K562 (cell line): ENCODE results near the gene SALL2. TPM values are rescaled to one million over a fixed set of nuclear protein-coding genes. Genes with fewer than 3 reads are reported as not detected.

Experiments
- AFF1 ChIP-seq, 2 experiments: fragments of 450-650 bp; IDR thresholded peaks; 2 replicates each; pipeline ENCODE4 v1.6.1; 2018; ENCODE audit warnings: mild to moderate bottlenecking in 2 of 2, low read depth in 1 of 2; ENCODE audit not compliant: partially characterized antibody in 2 of 2
- CHD1 ChIP-seq: fragments of 200-600 bp; sonication (generic); IDR thresholded peaks from one replicate; pipeline ENCODE4 v1.6.1; 2012; ENCODE audit warnings: mild to moderate bottlenecking, moderate library complexity, low read length, inconsistent platforms
- ELF4 ChIP-seq: fragments of 450-650 bp; formaldehyde crosslinking; IDR thresholded peaks from 2 replicates; pipeline ENCODE4 v1.4.0; 2022; ENCODE audit warnings: missing genetic modification characterization
- MECOM ChIP-seq: fragments of 250-450 bp; sonication (Bioruptor Pico); IDR thresholded peaks from 2 replicates; pipeline ENCODE4 v1.8.0; 2022; ENCODE audit warnings: inconsistent platforms
- TFAP4 ChIP-seq: sonication (generic); formaldehyde crosslinking; IDR thresholded peaks from 2 replicates; pipeline ENCODE4 v1.8.0; 2022; ENCODE audit warnings: missing genetic modification reagents, mild to moderate bottlenecking, moderate library complexity, borderline replicate concordance
- THRB ChIP-seq: fragments of 450-650 bp; formaldehyde crosslinking; conservative IDR thresholded peaks from 2 replicates; pipeline ENCODE4 v1.4.0; 2022; ENCODE audit warnings: mild to moderate bottlenecking, missing genetic modification characterization
- USF1 ChIP-seq: sonication (generic); formaldehyde crosslinking; IDR thresholded peaks from 2 replicates; pipeline ENCODE4 v1.9.0; 2022; ENCODE audit warnings: mild to moderate bottlenecking, missing genetic modification reagents
- ZNF212 ChIP-seq: fragments of 450-650 bp; formaldehyde crosslinking; IDR thresholded peaks from 2 replicates; pipeline ENCODE4 v1.4.0; 2020; ENCODE audit warnings: mild to moderate bottlenecking
- polyA plus RNA-seq, 8 experiments: library from polyadenylated mRNA; depleted of rRNA in 4 of 8; stranded (reverse) in 5 of 8; unstranded in 3 of 8; fragments of >200 nt; fragmentation: Nextera tagmentation in 2 of 8; fragmentation: Illumina TruSeq in 1 of 8; extraction: Ambion mirVana in 2 of 8; extraction: Trizol in 1 of 8; gene quantifications; 2 replicates each; pipeline versions ENCODE4 v1.2.1 to v1.2.3, GENCODE V29; 2011 to 2014; ENCODE audit warnings: inconsistent platforms in 1 of 8, missing spikeins in 1 of 8
- total RNA-seq, 7 experiments: library from RNA; depleted of rRNA in 6 of 7; stranded (reverse); fragments of >200 nt in 6 of 7; fragmentation: Illumina TruSeq in 2 of 7; extraction: Trizol in 2 of 7; gene quantifications; 2 replicates each; pipeline versions ENCODE4 v1.2.1 to v1.2.3, GENCODE V29; 2011 to 2021; ENCODE audit warnings: low replicate concordance in 1 of 7
- TF ChIP-seq, protein P1 (sequence below): sonication (generic); formaldehyde crosslinking; IDR thresholded peaks from 2 replicates; pipeline ENCODE4 v1.8.1; 2023; ENCODE audit warnings: missing genetic modification reagents, mild to moderate bottlenecking, borderline replicate concordance

Gene SALL2
- total and polyA plus RNA-seq, 9 of the 15 experiments (the other 6 are each of a cell fraction or from before 2014, with no cell fraction given) = 6.6 to 30.4 (median 12.9) TPM

DNA sequence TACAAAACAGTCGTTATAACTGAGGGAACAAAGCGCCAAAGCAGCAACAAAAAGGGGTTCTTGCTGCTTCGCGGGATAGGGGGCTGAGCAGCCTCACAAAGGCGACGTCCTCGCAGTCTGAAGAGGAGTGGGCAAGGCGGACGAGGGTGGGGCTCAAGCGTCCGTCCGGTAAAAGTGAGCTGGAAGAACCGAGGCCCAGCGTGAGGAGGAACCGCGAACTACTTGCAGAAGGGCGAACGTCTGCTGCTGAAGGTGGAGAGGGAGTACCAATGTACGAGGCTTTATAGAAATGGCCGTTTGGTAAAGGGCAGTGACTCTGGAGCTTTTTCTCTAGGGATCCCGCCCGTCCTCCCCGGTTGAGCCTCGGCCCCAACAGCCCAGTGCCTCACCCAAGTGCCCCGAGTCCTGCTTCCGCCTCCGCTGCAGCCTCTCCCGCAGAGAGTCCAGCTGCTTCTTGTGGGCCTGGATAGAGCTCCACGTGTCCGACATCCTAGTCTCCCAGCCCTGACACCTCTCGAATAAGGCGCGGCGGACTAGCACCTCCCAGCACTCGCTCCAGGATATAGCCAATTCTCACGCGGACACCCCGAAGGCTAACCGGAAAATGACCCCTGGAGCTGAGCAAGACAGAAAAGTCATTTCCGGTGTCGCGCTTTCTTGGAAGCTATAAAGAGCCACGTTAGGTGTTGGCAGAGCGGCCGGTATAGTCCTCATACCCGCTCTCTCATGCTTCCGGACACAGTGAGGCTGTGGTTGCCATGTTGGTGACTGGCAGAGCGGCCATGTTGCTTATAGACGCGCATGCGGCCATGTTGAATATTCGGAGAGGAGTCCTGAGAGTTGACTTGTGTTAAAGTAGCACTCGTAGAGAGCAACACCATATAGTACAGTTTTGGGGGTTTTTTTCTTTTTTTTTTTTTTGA is 15.2 kb downstream of the SALL2 start, which contains the start of gene METTL3 (continued):
- TF ChIP-seq TFAP4 (CRISPR knock-in tag) (peak; percentile 79; the same call in 1 of the 2 replicates), ZNF212 (CRISPR knock-in tag) (no peak), CHD1 (peak; percentile 30), MECOM (no peak), ELF4 (CRISPR knock-in tag) (no peak), USF1 (CRISPR knock-in tag) (peak; percentile 59), THRB (CRISPR knock-in tag) (no peak), AFF1 (IDR thresholded peaks at IDR 0.05; ENCODE audit: low read depth in 1 of 2, partially characterized antibody in 2 of 2) (no peak)
- TF ChIP-seq, protein P1, sequence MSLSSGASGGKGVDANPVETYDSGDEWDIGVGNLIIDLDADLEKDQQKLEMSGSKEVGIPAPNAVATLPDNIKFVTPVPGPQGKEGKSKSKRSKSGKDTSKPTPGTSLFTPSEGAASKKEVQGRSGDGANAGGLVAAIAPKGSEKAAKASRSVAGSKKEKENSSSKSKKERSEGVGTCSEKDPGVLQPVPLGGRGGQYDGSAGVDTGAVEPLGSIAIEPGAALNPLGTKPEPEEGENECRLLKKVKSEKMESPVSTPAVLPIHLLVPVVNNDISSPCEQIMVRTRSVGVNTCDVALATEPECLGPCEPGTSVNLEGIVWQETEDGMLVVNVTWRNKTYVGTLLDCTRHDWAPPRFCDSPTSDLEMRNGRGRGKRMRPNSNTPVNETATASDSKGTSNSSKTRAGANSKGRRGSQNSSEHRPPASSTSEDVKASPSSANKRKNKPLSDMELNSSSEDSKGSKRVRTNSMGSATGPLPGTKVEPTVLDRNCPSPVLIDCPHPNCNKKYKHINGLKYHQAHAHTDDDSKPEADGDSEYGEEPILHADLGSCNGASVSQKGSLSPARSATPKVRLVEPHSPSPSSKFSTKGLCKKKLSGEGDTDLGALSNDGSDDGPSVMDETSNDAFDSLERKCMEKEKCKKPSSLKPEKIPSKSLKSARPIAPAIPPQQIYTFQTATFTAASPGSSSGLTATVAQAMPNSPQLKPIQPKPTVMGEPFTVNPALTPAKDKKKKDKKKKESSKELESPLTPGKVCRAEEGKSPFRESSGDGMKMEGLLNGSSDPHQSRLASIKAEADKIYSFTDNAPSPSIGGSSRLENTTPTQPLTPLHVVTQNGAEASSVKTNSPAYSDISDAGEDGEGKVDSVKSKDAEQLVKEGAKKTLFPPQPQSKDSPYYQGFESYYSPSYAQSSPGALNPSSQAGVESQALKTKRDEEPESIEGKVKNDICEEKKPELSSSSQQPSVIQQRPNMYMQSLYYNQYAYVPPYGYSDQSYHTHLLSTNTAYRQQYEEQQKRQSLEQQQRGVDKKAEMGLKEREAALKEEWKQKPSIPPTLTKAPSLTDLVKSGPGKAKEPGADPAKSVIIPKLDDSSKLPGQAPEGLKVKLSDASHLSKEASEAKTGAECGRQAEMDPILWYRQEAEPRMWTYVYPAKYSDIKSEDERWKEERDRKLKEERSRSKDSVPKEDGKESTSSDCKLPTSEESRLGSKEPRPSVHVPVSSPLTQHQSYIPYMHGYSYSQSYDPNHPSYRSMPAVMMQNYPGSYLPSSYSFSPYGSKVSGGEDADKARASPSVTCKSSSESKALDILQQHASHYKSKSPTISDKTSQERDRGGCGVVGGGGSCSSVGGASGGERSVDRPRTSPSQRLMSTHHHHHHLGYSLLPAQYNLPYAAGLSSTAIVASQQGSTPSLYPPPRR (CRISPR knock-in tag) = no peak
